Measurements from ENCODE around the gene MDM1. TPM values are rescaled to one million over a fixed set of nuclear protein-coding genes. Genes with fewer than 3 reads are reported as not detected.

MDM1 gene
- polyA plus RNA-seq, 3 donors: 6.7 to 10.9 (median 10.3) TPM

GRCh38 chr12:68310370-68310769 lies 21.8 kb downstream of the MDM1 start:
- Histone ChIP-seq H3K27me3 (ENCODE audit: control insufficient read depth in 2 of 2, insufficient read depth in 2 of 2, low read length in 2 of 2) (no peaks in the 10 kb centered on the region), H3K9ac (ENCODE audit: insufficient read depth, low read length, poor library complexity, severe bottlenecking) (no peak overlapping the region), H3K9me3 (replicated peaks in 1 of 2; ENCODE audit: control insufficient read depth in 1 of 2, insufficient read depth in 1 of 2, low read length in 2 of 2) (no peaks in the 10 kb centered on the region), H2AFZ (ENCODE audit: insufficient read depth, low read depth, low read length, poor library complexity, severe bottlenecking) (no peak overlapping the region), H4K20me1 (ENCODE audit: insufficient read depth, low read length) (no peaks in the 10 kb centered on the region), H3K4me3 (replicated peaks in 1 of 3; ENCODE audit: low read depth in 2 of 3, low read length in 3 of 3) (no peak overlapping the region), H3K27ac (ENCODE audit: low read depth in 1 of 2, low read length in 2 of 2) (no peak overlapping the region), H3K36me3 (replicated peaks in 1 of 2; ENCODE audit: control insufficient read depth in 1 of 2, insufficient read depth in 2 of 2, low read length in 2 of 2) (peaks cover 57 to 81% of the 10 kb centered on the region in 2 donors), H3K4me1 (ENCODE audit: control insufficient read depth in 1 of 2, insufficient read depth in 2 of 2, low read length in 2 of 2) (no peaks in the 10 kb centered on the region), H3K79me2 (ENCODE audit: insufficient read depth, low read length) (no peaks in the 10 kb centered on the region), H3K4me2 (replicated peaks; ENCODE audit: extremely low read depth, low read length, poor library complexity, severe bottlenecking) (no peak overlapping the region)
- TF ChIP-seq, protein P1, sequence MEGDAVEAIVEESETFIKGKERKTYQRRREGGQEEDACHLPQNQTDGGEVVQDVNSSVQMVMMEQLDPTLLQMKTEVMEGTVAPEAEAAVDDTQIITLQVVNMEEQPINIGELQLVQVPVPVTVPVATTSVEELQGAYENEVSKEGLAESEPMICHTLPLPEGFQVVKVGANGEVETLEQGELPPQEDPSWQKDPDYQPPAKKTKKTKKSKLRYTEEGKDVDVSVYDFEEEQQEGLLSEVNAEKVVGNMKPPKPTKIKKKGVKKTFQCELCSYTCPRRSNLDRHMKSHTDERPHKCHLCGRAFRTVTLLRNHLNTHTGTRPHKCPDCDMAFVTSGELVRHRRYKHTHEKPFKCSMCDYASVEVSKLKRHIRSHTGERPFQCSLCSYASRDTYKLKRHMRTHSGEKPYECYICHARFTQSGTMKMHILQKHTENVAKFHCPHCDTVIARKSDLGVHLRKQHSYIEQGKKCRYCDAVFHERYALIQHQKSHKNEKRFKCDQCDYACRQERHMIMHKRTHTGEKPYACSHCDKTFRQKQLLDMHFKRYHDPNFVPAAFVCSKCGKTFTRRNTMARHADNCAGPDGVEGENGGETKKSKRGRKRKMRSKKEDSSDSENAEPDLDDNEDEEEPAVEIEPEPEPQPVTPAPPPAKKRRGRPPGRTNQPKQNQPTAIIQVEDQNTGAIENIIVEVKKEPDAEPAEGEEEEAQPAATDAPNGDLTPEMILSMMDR (IDR thresholded peaks at IDR 0.05): no peak
- Mint-ChIP-seq H3K4me1 (no peaks in the 10 kb centered on the region), H3K9me3 (peaks cover 0 to 3% (median 0%) of the 10 kb centered on the region in 7 donors), H3K4me3 (no peak overlapping the region), H3K36me3 (peaks cover 43 to 46% of the 10 kb centered on the region in 2 donors), H3K27me3 (ENCODE audit: low read depth in 3 of 3) (peaks cover 0 to 4% (median 0%) of the 10 kb centered on the region in 3 donors), H3K27ac (no peak overlapping the region)
- no peak for DNase-seq
- intact Hi-C loops (cut with micrococcal nuclease): no loop called here
- WGBS (ENCODE audit: insufficient coverage): no CpG with 5 or more reads among the region's 2 CpGs

DNA sequence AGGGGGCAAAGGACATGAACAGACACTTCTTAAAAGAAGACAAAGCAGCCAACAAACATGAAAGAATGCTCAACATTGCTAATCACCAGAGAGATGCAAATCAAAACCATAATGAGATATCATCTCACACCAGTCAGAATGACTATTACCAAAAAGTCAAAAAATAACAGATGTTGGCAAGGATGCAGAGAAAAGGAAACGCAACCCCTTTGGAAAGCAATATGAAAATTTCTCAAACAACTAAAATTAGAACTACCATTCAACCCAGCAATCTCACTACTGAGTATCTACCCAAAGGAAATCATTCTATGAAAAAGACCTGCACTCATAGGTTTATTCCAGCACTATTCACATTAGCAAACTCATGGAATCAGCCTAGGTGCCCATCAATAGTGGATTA lies 25.6 kb downstream of the MDM1 start:
- Mint-ChIP-seq H3K27ac (no peak overlapping the region), H3K9me3 (peaks cover 0 to 3% (median 0%) of the 10 kb centered on the region in 7 donors), H3K4me1 (peaks cover 2% of the 10 kb centered on the region), H3K36me3 (peaks cover 53 to 62% of the 10 kb centered on the region in 2 donors), H3K4me3 (no peak overlapping the region), H3K27me3 (ENCODE audit: low read depth in 3 of 3) (peaks cover 0 to 4% (median 0%) of the 10 kb centered on the region in 3 donors)
- intact Hi-C loops (cut with micrococcal nuclease): no loop called here
- Histone ChIP-seq H3K9ac (ENCODE audit: insufficient read depth, low read length, poor library complexity, severe bottlenecking) (no peak overlapping the region), H3K27ac (ENCODE audit: low read depth in 1 of 2, low read length in 2 of 2) (no peak overlapping the region), H3K4me1 (ENCODE audit: control insufficient read depth in 1 of 2, insufficient read depth in 2 of 2, low read length in 2 of 2) (no peaks in the 10 kb centered on the region), H3K9me3 (replicated peaks in 1 of 2; ENCODE audit: control insufficient read depth in 1 of 2, insufficient read depth in 1 of 2, low read length in 2 of 2) (no peaks in the 10 kb centered on the region), H3K4me3 (replicated peaks in 1 of 3; ENCODE audit: low read depth in 2 of 3, low read length in 3 of 3) (no peak overlapping the region), H3K4me2 (replicated peaks; ENCODE audit: extremely low read depth, low read length, poor library complexity, severe bottlenecking) (no peak overlapping the region), H3K27me3 (ENCODE audit: control insufficient read depth in 2 of 2, insufficient read depth in 2 of 2, low read length in 2 of 2) (no peaks in the 10 kb centered on the region), H3K79me2 (ENCODE audit: insufficient read depth, low read length) (no peaks in the 10 kb centered on the region), H2AFZ (ENCODE audit: insufficient read depth, low read depth, low read length, poor library complexity, severe bottlenecking) (no peak overlapping the region), H4K20me1 (ENCODE audit: insufficient read depth, low read length) (no peaks in the 10 kb centered on the region), H3K36me3 (replicated peaks in 1 of 2; ENCODE audit: control insufficient read depth in 1 of 2, insufficient read depth in 2 of 2, low read length in 2 of 2) (peaks cover 43 to 77% of the 10 kb centered on the region in 2 donors)
- TF ChIP-seq, protein P1 (IDR thresholded peaks at IDR 0.05): no peak
- WGBS (ENCODE audit: insufficient coverage): no CpG with 5 or more reads among the region's 1 CpG
- no peak for DNase-seq

Measured in CD14-positive monocyte (primary cell).